Activated naive CD8-positive, alpha-beta T cell (primary cell): ENCODE data around the gene ITM2C.

Experiments
- H3K27ac Mint-ChIP-seq: one replicate; pipeline ENCODE4 v1.8.0; 2021; ENCODE audit warnings: mixed read lengths
- H3K27me3 Mint-ChIP-seq: one replicate; pipeline ENCODE4 v1.8.0; 2021; ENCODE audit warnings: mixed read lengths
- H3K36me3 Mint-ChIP-seq: one replicate; pipeline ENCODE4 v1.8.0; 2021; ENCODE audit warnings: mixed read lengths
- H3K4me1 Mint-ChIP-seq: one replicate; pipeline ENCODE4 v1.8.0; 2021; ENCODE audit warnings: low read depth, mixed read lengths
- H3K4me3 Mint-ChIP-seq: one replicate; pipeline ENCODE4 v1.8.0; 2021; ENCODE audit warnings: mild to moderate bottlenecking, mixed read lengths
- H3K9me3 Mint-ChIP-seq: one replicate; pipeline ENCODE4 v1.8.0; 2021; ENCODE audit warnings: low read depth, mixed read lengths

The ITM2C gene

DNA sequence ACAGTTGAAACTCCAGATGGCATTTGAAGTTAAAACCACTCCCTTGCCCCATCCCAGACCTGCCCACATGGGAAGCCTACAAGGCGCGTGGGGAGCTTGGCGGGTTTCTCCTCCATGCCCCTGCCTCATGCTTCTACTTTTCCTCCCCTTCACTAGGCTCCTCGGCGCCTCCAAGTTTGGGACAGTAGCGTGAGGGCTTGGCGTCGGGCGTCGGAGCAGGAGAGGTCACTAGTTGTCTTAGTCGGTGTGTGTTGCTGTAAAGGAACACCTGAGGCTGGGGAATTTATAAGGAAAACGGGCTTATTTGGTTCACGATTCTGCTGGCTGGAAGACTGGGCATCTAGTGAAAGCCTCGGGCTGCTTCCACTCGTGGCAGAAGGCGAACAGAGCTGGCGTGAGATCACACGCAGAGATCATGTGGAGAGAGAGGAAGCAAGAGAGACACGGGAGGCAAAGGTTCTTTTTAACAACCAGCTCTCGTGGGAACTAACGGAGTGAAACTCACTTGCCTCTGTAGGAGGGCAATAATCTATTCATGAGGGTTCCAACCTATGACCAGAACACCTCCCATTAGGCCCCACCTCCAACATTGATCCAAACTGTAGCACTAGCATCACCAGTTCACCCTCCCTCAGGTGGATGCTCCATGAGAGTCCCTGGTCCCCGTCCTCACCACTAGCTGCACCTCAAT, 25.3 kb downstream of the ITM2C start:
- Mint-ChIP-seq H3K4me3 (no peak overlapping the region), H3K27ac (no peak overlapping the region), H3K36me3 (no peaks in the 10 kb centered on the region), H3K27me3 (no peaks in the 10 kb centered on the region), H3K4me1 (peaks cover 27% of the 10 kb centered on the region), H3K9me3 (no peaks in the 10 kb centered on the region)

GRCh38 chr2:230890646-230891045, 25.9 kb downstream of the ITM2C start:
- no peaks in the 10 kb centered on the region for H3K27me3 Mint-ChIP-seq
- no peaks in the 10 kb centered on the region for H3K36me3 Mint-ChIP-seq
- H3K9me3 Mint-ChIP-seq, result no peaks in the 10 kb centered on the region
- H3K27ac Mint-ChIP-seq, result no peak overlapping the region
- H3K4me1 Mint-ChIP-seq, result peaks cover 23% of the 10 kb centered on the region
- no peak overlapping the region for H3K4me3 Mint-ChIP-seq

GRCh38 chr2:230891064-230891463, 26.3 kb downstream of the ITM2C start:
- Mint-ChIP-seq H3K9me3 (no peaks in the 10 kb centered on the region), H3K27me3 (no peaks in the 10 kb centered on the region), H3K4me1 (peaks cover 19% of the 10 kb centered on the region), H3K27ac (no peak overlapping the region), H3K36me3 (no peaks in the 10 kb centered on the region), H3K4me3 (no peak overlapping the region)

- Mint-ChIP-seq H3K4me3 (no peak overlapping the region), H3K27ac (no peak overlapping the region), H3K9me3 (no peaks in the 10 kb centered on the region), H3K4me1 (peaks cover 20% of the 10 kb centered on the region), H3K36me3 (no peaks in the 10 kb centered on the region), H3K27me3 (no peaks in the 10 kb centered on the region)
Observed at GRCh38 chr2:230891509-230891908, 26.8 kb downstream of the ITM2C start.

DNA sequence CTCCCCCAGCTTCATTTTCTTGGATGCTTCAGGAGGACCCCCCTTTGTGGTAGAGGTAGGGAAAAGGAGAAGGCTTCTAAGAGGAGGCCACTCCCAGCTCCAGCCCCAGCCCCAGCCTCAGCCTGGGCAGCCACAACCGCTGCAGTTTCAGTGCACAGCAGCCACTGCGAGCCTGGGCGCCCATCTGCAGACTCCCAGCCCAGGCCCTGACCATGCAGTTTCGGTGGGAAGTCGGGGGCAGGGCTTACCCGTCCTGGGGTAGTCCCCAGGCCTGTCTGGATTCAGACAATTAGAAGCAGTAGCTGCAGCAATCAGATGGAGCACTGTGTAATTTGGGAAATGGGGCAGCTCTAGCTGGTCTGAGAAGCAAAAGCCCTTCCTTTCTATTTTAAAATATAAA, 28.6 kb downstream of the ITM2C start:
- H3K36me3 Mint-ChIP-seq, result no peaks in the 10 kb centered on the region
- no peaks in the 10 kb centered on the region for H3K9me3 Mint-ChIP-seq
- no peak overlapping the region for H3K4me3 Mint-ChIP-seq
- H3K27me3 Mint-ChIP-seq, result no peaks in the 10 kb centered on the region
- no peak overlapping the region for H3K27ac Mint-ChIP-seq
- H3K4me1 Mint-ChIP-seq, result peaks cover 21% of the 10 kb centered on the region

DNA sequence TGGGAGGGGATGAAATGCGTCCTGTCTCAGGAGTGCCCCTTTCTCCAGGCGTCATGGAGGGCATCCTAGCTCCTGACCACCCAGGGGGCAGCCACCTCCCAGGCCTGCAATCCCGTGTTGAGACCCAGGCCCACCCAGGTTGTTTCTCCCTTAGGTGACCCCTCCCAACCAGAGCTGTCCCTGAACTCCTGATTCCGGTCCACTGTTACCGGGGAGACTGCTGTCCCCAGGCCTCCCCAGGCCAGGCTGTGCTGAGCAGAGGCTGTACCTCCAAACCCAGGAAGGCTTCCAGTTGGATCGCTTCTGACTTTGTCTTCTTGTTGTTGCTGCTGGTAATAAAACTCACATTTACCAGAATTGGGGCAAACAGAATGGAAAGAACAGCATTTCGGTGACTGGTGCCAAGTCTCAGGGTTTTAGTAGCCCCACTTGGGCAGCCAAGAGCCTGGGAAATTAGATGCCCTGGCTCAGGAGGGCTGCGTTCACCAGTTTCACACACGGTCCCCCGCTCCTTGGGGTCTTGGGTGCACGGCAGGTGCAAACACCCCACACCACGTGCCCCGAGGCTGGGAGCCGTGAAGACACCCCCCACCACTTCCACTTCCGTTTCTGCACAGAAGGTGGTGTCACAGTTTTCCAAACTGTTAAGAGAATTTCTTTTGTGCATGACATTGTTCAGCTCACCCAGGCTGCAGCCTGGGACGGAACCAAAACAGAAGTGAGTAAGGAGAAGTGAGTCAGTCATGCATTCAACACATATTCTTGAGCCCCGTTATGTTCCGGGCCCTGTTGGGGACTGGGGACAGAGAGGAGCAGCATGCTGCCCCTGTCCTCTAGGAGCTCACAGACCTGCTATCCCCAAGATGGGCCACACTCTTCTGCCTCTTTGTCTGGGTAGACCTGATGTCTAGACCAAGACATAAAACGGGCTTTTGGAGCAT, 29.4 kb downstream of the ITM2C start:
- peaks cover 21% of the 10 kb centered on the region for H3K4me1 Mint-ChIP-seq
- no peaks in the 10 kb centered on the region for H3K9me3 Mint-ChIP-seq
- H3K36me3 Mint-ChIP-seq, result no peaks in the 10 kb centered on the region
- peak overlapping the region; percentile 78 for H3K27ac Mint-ChIP-seq
- H3K4me3 Mint-ChIP-seq, result peak overlapping the region; percentile 56
- H3K27me3 Mint-ChIP-seq, result no peaks in the 10 kb centered on the region

GRCh38 chr2:230895536-230896345, 31.0 kb downstream of the ITM2C start:
- Mint-ChIP-seq H3K27me3 (no peaks in the 10 kb centered on the region), H3K4me3 (no peak overlapping the region), H3K9me3 (no peaks in the 10 kb centered on the region), H3K36me3 (no peaks in the 10 kb centered on the region), H3K27ac (no peak overlapping the region), H3K4me1 (peaks cover 33% of the 10 kb centered on the region)

DNA sequence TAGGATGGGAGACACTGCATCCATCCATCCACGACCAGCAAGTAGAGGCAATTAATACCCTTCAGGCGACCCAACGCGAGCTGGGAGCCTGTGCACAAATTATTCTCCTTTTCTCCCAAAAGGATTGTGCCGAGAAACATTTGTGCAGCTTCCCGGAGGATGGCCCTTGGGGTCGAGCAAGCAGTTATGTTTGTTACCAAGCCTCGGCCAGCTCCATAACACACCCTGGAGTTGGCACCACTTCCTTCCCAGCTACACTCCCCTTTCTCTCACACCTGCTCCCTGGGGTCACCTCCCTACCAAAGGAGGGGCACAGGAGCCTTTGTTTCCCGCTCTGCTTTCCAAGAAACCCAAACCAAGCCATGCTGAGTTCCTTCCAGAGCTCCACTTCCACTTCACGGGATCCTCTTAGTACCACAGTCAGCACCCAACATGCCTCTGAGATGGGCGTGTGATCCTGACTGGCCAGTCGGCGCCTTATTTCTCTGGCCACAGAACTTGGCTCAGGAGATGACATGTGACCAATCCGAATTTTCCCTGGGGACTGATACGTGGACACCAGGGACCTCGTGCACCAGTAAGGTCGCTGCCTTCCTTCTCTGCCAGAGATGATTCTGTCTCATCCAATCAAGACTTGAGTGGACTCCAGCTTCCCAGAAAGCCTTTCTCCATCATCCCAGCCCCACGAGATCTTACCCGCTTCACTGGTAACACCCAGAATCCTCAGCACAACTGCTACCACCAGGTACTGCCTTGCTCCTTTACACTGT, 31.8 kb downstream of the ITM2C start:
- Mint-ChIP-seq H3K36me3 (no peaks in the 10 kb centered on the region), H3K4me1 (peaks cover 29% of the 10 kb centered on the region), H3K4me3 (no peak overlapping the region), H3K27ac (peak overlapping the region; percentile 5), H3K27me3 (no peaks in the 10 kb centered on the region), H3K9me3 (no peaks in the 10 kb centered on the region)

DNA sequence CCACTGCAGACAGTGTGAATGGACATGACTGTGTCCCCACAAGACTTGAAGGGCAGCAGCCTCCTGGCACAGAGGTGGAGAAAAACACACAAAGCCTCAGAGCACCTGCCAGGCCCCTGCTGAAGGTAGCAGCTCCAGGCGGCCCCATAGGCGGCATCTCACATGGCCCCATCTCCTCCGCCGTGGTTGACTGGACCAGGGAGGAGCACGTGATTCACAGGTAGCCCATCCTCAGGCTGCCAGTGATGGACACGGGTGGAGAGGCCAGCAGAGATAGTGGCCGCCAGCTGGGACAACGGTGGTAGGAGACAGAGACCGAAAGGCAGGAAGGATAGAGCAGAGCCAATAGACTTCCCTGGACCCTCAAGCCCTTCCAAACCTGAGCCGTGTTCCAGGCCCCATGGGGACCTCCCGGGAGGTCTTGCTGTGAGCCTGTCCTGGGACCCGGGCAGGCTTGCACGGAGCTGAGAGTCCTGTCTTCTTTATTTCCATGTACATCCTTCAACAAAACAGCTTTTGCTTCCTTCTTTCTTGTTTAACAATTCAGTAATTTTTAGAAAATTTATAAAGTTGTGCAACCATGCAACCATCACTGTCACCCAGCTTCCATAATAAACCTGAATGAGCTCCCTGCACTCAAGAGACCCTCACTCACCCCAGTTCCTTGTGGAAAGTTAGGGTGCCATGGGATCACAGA, 33.4 kb downstream of the ITM2C start:
- Mint-ChIP-seq H3K4me1 (peaks cover 36% of the 10 kb centered on the region), H3K27me3 (no peaks in the 10 kb centered on the region), H3K9me3 (no peaks in the 10 kb centered on the region), H3K27ac (no peak overlapping the region), H3K36me3 (no peaks in the 10 kb centered on the region), H3K4me3 (no peak overlapping the region)

DNA sequence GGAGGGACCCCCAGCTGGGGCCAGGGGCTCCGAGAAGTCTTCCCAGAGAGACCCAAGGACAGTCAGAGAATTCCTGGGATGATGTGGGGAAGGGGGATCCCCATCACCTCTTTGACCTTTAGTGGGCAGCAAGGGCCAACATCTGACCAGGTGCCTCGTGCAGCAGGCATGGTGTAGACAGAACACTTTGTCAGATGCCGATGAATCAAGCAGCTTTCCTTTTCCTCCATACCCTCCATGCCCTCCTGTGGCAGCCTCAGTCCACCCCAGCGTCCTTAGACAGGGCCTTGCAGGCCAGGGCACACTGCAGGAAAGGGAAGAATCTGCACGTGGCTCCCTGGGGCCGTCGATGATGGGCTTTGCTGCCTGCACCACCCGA, 34.0 kb downstream of the ITM2C start:
- no peaks in the 10 kb centered on the region for H3K27me3 Mint-ChIP-seq
- H3K4me3 Mint-ChIP-seq, result no peak overlapping the region
- H3K36me3 Mint-ChIP-seq, result no peaks in the 10 kb centered on the region
- H3K9me3 Mint-ChIP-seq, result no peaks in the 10 kb centered on the region
- no peak overlapping the region for H3K27ac Mint-ChIP-seq
- peaks cover 41% of the 10 kb centered on the region for H3K4me1 Mint-ChIP-seq

GRCh38 chr2:230899287-230899686, 34.5 kb downstream of the ITM2C start:
- no peaks in the 10 kb centered on the region for H3K27me3 Mint-ChIP-seq

GRCh38 chr2:230899786-230900185, 35.0 kb downstream of the ITM2C start:
- Mint-ChIP-seq H3K36me3 (no peaks in the 10 kb centered on the region), H3K4me1 (peaks cover 42% of the 10 kb centered on the region), H3K27me3 (no peaks in the 10 kb centered on the region), H3K9me3 (no peaks in the 10 kb centered on the region), H3K4me3 (no peak overlapping the region), H3K27ac (no peak overlapping the region)

More at GRCh38 chr2:230899287-230899686, 34.5 kb downstream of the ITM2C start:
- no peak overlapping the region for H3K27ac Mint-ChIP-seq
- H3K36me3 Mint-ChIP-seq, result no peaks in the 10 kb centered on the region
- H3K4me3 Mint-ChIP-seq, result no peak overlapping the region
- no peaks in the 10 kb centered on the region for H3K9me3 Mint-ChIP-seq
- peaks cover 42% of the 10 kb centered on the region for H3K4me1 Mint-ChIP-seq

GRCh38 chr2:230900336-230900995, 35.7 kb downstream of the ITM2C start:
- Mint-ChIP-seq H3K4me3 (no peak overlapping the region), H3K27ac (no peak overlapping the region), H3K9me3 (no peaks in the 10 kb centered on the region)

More at GRCh38 chr2:230900336-230900995, 35.7 kb downstream of the ITM2C start:
- Mint-ChIP-seq H3K27me3 (no peaks in the 10 kb centered on the region), H3K36me3 (no peaks in the 10 kb centered on the region), H3K4me1 (peaks cover 49% of the 10 kb centered on the region)
